Progenitor cell of endocrine pancreas (in vitro differentiated cells): ENCODE results near the gene MRGPRD. TPM values are rescaled to one million over a fixed set of nuclear protein-coding genes. Genes with fewer than 3 reads are reported as not detected.

Source experiments
- DNase-seq: peaks from one replicate; pipeline ENCODE4 v3.0.0; 2021; ENCODE audit warnings: low spot score; ENCODE audit not compliant: unreplicated experiment
- H3K27ac Mint-ChIP-seq: 2 replicates; pipeline ENCODE4 v1.8.0; 2021; ENCODE audit warnings: mild to moderate bottlenecking, moderate library complexity, mixed read lengths
- H3K27me3 Mint-ChIP-seq: 2 replicates; pipeline ENCODE4 v1.8.0; 2021; ENCODE audit warnings: mixed read lengths
- H3K36me3 Mint-ChIP-seq: 2 replicates; pipeline ENCODE4 v1.8.0; 2022; ENCODE audit warnings: mixed read lengths; ENCODE audit not compliant: insufficient read depth
- H3K4me1 Mint-ChIP-seq: 2 replicates; pipeline ENCODE4 v1.8.0; 2021; ENCODE audit warnings: low read depth, mixed read lengths
- H3K4me3 Mint-ChIP-seq: 2 replicates; pipeline ENCODE4 v1.8.0; 2021; ENCODE audit warnings: low read depth, mild to moderate bottlenecking, moderate library complexity, mixed read lengths
- H3K9me3 Mint-ChIP-seq: 2 replicates; pipeline ENCODE4 v1.8.0; 2021; ENCODE audit warnings: low read depth, mixed read lengths
- total RNA-seq: library from RNA; stranded (reverse); gene quantifications from 2 replicates; pipeline ENCODE4 v1.2.1, GENCODE V29; 2021
- TF ChIP-seq, protein P1 (sequence below): fragments of 200-600 bp; sonication (generic); IDR thresholded peaks from one replicate; pipeline ENCODE4 v1.5.0; 2021; ENCODE audit warnings: antibody characterized with exemption, mild to moderate bottlenecking; ENCODE audit not compliant: unreplicated experiment

Gene MRGPRD
- total RNA-seq, 1 donor from 2014 or later, result not detected

- no peak for DNase-seq
- Mint-ChIP-seq H3K4me3 (no peak overlapping the region), H3K27me3 (peaks cover 13% of the 10 kb centered on the region), H3K27ac (no peak overlapping the region), H3K36me3 (no peaks in the 10 kb centered on the region), H3K9me3 (no peaks in the 10 kb centered on the region), H3K4me1 (peaks cover 7% of the 10 kb centered on the region)
- TF ChIP-seq, protein P1, sequence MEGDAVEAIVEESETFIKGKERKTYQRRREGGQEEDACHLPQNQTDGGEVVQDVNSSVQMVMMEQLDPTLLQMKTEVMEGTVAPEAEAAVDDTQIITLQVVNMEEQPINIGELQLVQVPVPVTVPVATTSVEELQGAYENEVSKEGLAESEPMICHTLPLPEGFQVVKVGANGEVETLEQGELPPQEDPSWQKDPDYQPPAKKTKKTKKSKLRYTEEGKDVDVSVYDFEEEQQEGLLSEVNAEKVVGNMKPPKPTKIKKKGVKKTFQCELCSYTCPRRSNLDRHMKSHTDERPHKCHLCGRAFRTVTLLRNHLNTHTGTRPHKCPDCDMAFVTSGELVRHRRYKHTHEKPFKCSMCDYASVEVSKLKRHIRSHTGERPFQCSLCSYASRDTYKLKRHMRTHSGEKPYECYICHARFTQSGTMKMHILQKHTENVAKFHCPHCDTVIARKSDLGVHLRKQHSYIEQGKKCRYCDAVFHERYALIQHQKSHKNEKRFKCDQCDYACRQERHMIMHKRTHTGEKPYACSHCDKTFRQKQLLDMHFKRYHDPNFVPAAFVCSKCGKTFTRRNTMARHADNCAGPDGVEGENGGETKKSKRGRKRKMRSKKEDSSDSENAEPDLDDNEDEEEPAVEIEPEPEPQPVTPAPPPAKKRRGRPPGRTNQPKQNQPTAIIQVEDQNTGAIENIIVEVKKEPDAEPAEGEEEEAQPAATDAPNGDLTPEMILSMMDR, result no peak
Measured at GRCh38 chr11:69018924-69019323, 38.1 kb upstream of the MRGPRD start.

- TF ChIP-seq, protein P1, result no peak
- H3K4me1 Mint-ChIP-seq, result peaks cover 9% of the 10 kb centered on the region
- peaks cover 16% of the 10 kb centered on the region for H3K27me3 Mint-ChIP-seq
- DNase-seq, result no peak
- no peak overlapping the region for H3K27ac Mint-ChIP-seq
- H3K4me3 Mint-ChIP-seq, result no peak overlapping the region
- no peaks in the 10 kb centered on the region for H3K36me3 Mint-ChIP-seq
- no peaks in the 10 kb centered on the region for H3K9me3 Mint-ChIP-seq
Measured at GRCh38 chr11:69017951-69018350, 37.2 kb upstream of the MRGPRD start.

GRCh38 chr11:69014898-69015549 lies 34.2 kb upstream of the MRGPRD start:
- DNase-seq, result no peak
- Mint-ChIP-seq H3K9me3 (no peaks in the 10 kb centered on the region), H3K27ac (no peak overlapping the region), H3K4me1 (peaks cover 11% of the 10 kb centered on the region), H3K27me3 (peaks cover 24% of the 10 kb centered on the region), H3K36me3 (no peaks in the 10 kb centered on the region), H3K4me3 (no peak overlapping the region)
- TF ChIP-seq, protein P1, result no peak

DNA sequence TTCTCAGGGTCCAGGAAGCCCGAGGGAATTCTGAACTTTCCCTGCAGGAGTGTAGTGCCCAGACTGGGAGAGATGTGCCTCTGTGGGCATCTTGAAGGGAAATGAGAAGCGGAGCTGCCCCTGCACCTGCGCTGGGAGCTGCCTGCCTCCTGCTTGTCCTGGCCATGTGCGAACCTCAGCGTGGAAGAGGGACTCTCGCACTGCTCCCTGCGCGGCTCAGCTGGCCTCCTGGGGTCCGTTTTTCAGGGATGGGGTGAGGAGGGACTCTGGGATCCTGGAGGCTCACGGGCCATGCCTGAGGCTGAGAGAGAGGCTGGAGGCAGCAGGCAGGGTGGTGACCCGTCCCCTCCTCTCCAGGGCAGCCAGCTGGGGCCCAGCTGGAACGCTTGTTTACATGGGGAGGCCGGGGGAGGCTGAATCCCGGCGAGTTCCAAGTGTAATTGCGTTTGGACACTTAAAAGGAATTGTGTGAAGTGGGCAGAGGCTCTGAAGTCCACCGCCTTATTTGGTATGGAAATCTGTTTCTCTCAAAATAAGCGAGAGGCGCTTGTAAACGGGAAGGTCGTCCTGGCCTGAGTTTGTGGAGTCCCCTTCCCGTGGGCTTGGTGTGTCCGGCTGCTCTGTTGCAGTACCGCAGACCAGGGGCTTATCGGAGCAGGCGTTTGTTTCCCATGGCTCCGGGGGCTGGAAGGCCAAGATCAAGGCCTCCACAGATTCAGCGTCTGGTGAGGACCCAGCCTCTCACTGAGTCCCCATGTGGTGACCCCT lies 33.5 kb upstream of the MRGPRD start:
- no peak overlapping the region for H3K27ac Mint-ChIP-seq
- H3K9me3 Mint-ChIP-seq, result no peaks in the 10 kb centered on the region
- H3K27me3 Mint-ChIP-seq, result peaks cover 24% of the 10 kb centered on the region
- no peak overlapping the region for H3K4me3 Mint-ChIP-seq
- no peaks in the 10 kb centered on the region for H3K36me3 Mint-ChIP-seq
- TF ChIP-seq, protein P1, result no peak
- peaks cover 11% of the 10 kb centered on the region for H3K4me1 Mint-ChIP-seq
- no peak for DNase-seq

GRCh38 chr11:69013009-69013951 lies 32.5 kb upstream of the MRGPRD start, which contains the start of gene MRGPRF:
Gene MRGPRF (minus strand): TSS chr11:69013246. CDS start chr11:69009901, 3,345 bp downstream.
- TF ChIP-seq, protein P1, result peak; percentile 34
- no peaks in the 10 kb centered on the region for H3K9me3 Mint-ChIP-seq
- DNase-seq, result no peak
- H3K27me3 Mint-ChIP-seq, result peaks cover 20% of the 10 kb centered on the region
- H3K36me3 Mint-ChIP-seq, result no peaks in the 10 kb centered on the region
- no peak within 1 kb of the TSS for H3K27ac Mint-ChIP-seq
- peaks cover 19% of the 10 kb centered on the region for H3K4me1 Mint-ChIP-seq
- H3K4me3 Mint-ChIP-seq, result no peak within 1 kb of the TSS
